ENCODE measurements around the gene SCT.

SCT gene

DNA sequence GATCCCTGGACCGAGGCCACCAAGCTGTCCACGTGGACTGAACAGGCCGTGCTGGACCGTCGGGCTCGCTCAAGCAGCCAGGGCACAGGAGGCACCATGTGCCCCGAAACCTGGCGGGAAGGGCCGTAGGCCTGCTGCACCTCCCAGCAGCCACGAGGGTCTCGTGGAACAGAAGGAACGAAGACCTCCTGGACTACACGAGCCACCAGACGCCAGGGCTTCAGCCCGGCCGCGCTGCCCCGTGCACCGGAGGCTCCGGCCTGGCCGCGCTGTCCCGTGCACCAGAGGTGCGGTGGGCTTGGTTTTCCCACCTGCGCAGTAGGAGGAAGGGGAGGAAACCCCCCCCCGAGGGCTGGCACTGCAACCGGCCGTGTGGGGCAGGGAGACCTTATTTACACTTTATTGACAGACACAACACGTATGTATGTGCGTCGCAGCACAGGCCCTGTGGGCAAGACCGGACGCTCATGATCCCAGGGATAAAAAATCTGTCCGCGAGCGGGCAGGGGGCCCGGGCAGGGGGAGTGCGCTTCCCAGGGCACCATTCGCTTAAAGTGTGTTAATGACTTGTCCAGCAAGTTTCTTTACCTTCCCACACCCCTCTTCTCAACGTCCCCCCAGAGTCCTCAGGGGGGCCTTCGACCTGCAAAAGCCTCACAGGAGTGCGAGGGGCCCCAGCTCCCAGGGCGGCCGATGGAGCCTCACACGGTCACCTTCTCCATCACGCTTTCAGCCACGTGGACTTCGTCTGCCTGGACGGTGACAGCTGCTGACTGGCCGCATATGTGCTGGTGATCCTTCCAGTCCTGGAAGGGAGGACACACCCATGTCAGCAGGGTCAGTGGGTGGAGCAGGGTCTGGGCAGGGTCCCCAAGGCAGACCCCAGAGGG, 17.1 kb upstream of the SCT start:
- in situ Hi-C loops (cut with MboI; ENCODE audit: low sequenced_read_pairs): no loop called here

DNA sequence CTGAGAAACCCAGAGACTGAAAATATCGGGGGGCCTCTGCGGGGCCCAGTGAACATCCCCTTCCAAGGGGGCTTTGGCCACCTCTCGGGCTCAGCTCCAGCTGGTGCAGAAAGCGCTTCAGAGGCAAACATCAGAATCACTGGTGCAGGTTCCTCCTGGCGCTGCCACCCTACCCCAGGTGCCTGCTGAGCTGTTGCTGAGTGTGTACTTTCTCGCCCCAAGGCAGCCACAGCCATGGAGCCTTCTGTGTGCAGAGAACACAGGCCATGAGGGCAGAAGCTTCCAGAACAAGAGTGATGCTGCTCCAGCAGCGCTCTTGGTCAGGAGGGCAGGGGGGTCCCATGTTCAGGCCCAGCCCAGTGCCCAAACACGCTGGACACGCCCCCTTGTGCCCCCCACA, 16.4 kb upstream of the SCT start:
- in situ Hi-C loops (cut with MboI; ENCODE audit: low sequenced_read_pairs): no loop called here

DNA sequence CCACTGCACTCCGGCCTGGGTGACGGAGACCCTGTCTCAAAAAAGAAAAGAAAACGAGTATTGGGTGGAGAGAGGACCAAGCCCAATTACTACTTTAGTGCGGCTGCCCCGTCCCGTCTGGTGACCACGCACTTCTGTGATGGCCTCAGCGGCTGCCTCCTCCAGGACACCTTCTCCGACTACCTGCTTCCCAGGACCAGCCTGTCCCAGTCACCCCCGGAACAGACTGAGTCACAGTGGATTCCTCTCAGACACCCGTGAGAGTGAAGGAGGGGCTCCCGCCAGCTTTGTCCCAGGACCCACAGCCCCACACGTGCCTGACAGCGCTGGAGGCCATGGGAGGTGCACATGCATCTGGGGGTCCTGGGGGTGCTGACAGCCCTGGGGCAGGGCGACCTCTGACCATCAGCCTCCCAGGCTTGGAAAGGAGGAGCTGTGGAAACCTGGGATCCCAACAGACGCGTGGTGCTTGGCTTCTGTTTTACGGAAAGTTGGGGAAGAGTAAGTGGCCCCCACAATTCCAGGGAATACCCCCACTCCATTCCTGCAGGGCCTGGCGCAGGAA, 14.9 kb upstream of the SCT start:
- in situ Hi-C loops (cut with MboI; ENCODE audit: low sequenced_read_pairs): no loop called here

DNA sequence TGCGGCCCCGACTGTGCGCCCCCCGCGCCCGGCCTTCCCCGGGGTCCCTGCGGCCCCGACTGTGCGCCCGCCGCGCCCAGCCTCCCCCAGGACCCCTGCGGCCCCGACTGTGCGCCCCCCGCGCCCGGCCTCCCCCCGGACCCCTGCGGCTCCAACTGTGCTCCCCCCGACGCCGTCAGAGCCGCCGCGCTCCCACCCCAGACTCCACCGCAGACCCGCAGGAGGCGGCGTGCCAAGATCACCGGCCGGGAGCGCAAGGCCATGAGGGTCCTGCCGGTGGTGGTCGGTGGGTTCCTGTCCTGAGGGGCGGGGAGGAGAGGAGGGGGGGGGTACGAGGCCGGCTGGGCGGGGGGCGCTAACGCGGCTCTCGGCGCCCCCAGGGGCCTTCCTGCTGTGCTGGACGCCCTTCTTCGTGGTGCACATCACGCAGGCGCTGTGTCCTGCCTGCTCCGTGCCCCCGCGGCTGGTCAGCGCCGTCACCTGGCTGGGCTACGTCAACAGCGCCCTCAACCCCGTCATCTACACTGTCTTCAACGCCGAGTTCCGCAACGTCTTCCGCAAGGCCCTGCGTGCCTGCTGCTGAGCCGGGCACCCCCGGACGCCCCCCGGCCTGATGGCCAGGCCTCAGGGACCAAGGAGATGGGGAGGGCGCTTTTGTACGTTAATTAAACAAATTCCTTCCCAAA, 13.2 kb upstream of the SCT start:
- in situ Hi-C loops (cut with MboI; ENCODE audit: low sequenced_read_pairs): no loop called here

DNA sequence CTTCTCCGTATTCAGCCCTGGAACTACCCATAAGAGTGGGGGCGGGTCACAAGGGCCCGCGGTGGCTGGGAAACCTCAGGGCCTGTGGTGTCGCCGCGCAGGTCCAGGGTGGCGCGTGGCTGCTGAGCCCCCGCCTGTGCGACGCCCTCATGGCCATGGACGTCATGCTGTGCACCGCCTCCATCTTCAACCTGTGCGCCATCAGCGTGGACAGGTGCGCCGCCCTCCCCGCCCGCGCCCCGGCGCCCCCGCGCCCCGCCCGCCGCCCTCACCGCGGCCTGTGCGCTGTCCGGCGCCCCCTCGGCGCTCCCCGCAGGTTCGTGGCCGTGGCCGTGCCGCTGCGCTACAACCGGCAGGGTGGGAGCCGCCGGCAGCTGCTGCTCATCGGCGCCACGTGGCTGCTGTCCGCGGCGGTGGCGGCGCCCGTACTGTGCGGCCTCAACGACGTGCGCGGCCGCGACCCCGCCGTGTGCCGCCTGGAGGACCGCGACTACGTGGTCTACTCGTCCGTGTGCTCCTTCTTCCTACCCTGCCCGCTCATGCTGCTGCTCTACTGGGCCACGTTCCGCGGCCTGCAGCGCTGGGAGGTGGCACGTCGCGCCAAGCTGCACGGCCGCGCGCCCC, 12.5 kb upstream of the SCT start:
- in situ Hi-C loops (cut with MboI; ENCODE audit: low sequenced_read_pairs): no loop called here

DNA sequence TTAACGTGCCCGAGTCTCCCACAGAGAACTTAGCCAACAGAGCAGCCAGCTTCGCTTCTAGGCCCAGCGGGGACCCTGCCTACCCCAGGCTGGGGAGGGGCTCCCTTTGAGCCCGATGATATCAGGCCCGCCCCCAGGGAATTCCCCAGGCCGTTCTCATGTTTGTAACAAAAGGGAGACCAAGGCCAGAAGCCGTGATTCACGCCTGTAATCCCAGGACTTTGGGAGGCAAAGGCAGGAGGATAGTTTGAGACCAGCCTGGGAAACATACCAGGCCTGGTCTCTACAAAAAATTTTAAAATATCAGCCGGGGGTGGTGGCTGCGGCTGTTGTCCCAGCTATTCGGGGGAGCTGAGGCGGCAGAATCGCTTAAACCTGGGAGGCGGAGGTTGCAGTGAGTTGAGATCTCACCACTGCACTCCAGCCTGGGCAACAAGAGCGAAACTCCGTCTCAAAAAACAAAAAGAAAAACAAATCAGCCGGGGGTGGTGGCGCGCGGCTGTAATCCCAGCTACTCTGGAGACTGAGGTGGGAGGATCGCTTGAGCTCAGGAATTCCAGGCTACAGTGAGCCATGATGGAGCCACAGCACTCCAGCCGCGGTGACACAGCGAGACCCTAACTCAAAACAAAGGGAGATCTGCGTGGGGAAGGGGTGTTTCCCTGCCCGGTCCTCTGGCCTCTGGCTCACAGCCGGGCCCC, 11.8 kb upstream of the SCT start:
- in situ Hi-C loops (cut with MboI; ENCODE audit: low sequenced_read_pairs): no loop called here

DNA sequence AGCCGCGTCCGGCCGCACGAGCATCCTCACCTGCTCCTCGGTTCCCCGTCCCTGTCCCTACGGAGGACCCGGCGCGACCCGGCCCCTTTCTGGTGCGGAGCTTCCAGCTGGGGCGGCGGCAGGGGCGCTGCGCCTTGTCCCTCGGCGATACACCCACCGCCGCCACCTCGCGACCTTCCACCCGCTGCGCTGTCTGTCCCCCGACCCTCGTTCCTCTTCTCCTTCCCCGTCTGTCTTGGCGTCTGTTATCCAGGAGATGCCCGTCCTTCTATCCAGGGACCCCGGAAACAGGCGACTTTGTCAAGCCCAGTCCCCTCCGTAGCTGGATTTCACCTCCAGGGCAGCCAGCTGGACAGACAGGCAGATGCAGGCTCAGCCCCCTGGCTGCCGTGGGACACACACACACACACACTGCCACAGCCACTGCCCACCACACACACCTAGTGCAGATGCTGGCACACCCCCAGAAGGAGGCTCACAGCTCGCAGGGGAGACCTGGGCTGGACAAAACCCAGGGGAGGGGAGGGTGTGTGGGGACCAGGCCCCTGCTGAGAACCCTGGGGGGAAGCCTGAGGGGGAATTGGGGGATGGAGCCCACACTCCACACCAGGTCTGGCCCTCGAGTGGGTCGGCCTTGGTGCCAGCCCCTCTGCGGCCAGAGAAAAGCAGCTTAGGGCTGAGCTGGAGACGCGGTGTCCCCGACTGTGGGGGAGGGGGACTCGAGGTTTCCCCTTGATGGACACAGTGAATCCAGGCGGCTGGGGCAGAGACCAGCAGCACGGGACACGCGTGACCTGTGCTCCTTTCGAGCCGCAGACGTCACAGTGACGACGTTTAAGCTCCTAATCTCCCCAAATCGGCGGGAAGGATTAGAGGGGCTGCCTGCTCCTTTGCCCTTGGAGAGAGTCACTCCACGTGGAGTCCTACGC, 10.9 kb upstream of the SCT start:
- in situ Hi-C loops (cut with MboI; ENCODE audit: low sequenced_read_pairs): no loop called here

DNA sequence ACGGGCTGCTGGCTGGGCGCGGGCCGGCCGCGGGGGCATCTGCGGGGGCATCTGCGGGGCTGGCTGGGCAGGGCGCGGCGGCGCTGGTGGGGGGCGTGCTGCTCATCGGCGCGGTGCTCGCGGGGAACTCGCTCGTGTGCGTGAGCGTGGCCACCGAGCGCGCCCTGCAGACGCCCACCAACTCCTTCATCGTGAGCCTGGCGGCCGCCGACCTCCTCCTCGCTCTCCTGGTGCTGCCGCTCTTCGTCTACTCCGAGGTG, 10.3 kb upstream of the SCT start:
- in situ Hi-C loops (cut with MboI; ENCODE audit: low sequenced_read_pairs): no loop called here

DNA sequence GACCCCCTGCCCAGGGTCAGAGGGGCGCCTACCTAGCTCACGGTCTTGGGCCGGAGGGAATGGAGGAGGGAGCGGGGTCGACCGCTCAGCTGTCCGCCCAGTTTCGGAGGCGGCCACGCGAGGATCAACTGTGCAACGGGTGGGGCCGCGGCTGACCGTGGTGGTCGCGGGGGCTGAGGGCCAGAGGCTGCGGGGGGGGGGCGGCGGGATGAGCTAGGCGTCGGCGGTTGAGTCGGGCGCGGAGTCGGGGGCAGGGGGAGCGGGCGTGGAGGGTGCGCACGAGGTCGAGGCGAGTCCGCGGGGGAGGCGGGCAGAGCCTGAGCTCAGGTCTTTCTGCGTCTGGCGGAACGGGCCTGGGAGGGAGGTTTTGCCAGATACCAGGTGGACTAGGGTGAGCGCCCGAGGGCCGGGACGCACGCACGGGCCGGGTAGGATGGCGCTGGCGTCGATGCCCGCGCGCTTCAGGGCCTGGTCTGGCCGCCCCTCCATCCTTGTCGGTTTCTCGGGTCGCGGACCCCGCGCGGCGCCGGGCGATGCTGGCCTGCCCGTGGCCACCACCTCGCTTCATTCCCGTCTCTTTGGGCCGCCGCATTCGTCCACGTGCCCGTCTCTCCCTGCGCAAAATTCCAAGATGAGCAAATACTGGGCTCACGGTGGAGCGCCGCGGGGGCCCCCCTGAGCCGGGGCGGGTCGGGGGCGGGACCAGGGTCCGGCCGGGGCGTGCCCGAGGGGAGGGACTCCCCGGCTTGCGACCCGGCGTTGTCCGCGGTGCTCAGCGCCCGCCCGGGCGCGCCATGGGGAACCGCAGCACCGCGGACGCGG, 9.7 kb upstream of the SCT start, which contains the start of gene DRD4:
Gene DRD4 (plus strand): TSS at position 759 of the 822 bp plus-strand sequence. CDS start 36 bp downstream, at position 795.
- in situ Hi-C loops (cut with MboI; ENCODE audit: low sequenced_read_pairs): no loop called here

DNA sequence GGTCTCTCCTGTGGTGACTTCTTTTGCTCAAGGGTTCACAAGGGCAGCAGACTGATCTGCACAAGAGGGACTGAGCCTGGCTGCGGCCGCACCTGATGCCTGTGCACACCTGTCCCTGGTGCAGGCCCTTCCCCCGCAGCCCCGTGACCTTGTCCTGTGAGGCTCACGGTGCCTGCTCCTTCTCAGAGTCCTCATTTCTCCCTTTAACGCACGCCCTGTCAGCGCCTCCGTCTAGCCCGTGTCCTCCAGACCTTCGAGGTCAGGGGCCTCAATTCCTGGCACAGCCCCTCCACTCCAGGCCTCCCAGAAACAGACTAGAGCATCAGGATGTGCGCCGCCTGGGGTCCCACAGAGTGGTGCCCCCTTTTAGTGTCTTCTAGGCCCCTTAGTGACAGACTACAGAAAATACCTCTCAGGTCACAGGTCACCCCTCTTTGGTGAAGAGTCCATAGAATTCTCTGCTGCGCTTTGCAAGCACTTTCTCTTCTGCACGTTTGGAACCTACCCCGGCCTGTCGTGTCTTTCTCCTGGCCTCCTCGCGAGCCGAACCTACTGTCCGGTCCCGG, 9.0 kb upstream of the SCT start:
- in situ Hi-C loops (cut with MboI; ENCODE audit: low sequenced_read_pairs): no loop called here

DNA sequence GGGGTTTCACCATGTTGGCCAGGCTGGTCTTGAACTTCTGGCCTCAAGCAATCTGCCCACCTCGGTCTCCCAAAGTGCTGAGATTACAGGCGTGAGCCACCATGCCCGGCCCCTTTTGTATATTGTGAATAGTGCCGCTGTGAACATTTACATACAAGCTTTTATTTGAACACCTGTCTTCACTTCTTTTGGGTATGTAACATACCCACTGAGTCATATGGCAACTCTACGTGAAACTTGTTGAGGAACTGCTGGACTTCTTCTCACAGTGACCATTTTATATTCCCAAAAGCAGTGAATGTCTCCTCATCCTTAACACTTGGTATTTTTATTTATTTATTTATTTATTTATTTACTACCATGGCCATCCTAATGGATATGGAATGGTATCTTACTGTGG, 3.9 kb upstream of the SCT start:
- in situ Hi-C loops (cut with MboI; ENCODE audit: low sequenced_read_pairs): no loop called here

DNA sequence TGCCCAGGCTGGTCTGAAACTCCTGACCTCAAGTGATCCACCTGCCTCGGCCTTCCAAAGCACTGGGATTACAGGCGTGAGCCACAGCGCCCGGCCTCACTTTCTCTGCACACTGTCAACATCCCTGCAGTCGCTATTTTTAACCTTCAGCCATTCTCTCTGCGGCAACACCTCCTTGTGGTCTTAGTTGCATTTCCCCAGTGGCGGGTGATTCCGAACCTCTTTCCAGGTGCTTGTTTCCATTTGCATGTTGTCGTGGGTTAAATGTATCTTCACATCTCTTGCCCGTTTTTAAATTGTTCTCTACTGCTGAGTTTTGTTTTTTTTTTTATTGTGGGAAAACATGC, 2.2 kb upstream of the SCT start:
- in situ Hi-C loops (cut with MboI; ENCODE audit: low sequenced_read_pairs): no loop called here

DNA sequence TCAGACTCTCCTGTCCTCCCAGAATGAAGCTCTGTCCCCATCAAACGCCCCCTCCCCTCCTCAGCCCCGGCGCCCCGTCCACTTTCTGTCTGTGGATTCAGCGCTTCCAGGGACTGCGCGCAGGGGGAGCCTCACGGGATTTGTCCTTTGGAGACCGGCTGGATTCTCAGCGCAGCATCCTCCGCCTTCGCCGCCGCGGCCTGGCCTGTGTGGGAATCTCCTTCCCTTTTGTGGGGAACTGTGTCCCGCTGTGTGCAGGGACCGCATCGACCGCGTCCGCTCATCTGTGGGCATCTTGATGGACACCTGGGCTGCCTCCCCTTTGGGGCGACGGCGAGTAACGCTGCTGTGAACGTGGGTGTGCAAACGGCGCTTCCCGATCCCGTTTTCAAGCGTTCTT, 1.1 kb upstream of the SCT start:
- in situ Hi-C loops (cut with MboI; ENCODE audit: low sequenced_read_pairs): no loop called here

DNA sequence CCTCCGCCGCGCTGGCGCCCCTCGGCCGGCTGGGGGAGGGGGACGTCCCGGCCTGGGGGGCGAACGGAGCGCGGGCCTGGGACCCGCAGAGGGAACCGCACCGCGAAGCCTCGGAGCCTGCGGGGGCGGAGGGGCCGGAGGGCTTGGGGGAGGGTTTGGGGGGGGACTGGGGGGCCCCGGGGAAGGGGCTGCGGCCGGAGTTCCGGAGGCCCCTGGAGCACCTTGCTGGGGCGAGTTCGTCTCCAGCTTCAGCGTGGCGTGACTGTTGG, 261 bp upstream of the SCT start:
- in situ Hi-C loops (cut with MboI; ENCODE audit: low sequenced_read_pairs): no loop called here

DNA sequence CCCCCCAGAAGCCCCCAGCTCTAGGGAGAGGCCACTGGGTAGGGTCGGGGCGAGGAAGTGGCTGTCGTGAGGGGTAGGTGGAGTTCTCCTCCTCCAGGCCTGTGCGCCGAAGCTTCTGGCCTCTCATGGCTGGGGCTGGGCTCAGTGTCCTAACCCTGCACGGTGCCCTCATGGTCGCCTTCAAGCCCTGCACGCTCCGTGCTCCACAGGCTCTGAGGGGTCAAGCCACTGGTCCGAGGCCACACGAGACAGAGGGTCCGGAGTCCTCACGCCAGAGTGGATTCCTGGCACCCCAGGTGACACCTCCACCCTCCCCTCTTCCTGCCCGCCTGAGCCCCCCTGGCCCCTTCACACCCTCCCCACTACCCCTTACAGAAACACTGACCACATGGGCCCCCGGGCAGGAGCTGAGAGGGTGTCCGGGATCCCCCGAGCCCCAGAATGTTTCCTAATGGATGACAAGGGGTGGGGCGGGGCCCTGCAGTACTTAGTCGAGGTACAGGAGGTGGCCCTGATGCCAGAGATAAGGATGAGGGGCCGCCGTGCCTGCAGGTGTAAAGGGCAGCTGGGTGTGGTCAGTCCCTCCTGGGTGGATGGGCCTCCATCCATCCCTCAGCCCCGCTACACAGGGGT, 1.2 kb downstream of the SCT start:
- in situ Hi-C loops (cut with MboI; ENCODE audit: low sequenced_read_pairs): no loop called here

DNA sequence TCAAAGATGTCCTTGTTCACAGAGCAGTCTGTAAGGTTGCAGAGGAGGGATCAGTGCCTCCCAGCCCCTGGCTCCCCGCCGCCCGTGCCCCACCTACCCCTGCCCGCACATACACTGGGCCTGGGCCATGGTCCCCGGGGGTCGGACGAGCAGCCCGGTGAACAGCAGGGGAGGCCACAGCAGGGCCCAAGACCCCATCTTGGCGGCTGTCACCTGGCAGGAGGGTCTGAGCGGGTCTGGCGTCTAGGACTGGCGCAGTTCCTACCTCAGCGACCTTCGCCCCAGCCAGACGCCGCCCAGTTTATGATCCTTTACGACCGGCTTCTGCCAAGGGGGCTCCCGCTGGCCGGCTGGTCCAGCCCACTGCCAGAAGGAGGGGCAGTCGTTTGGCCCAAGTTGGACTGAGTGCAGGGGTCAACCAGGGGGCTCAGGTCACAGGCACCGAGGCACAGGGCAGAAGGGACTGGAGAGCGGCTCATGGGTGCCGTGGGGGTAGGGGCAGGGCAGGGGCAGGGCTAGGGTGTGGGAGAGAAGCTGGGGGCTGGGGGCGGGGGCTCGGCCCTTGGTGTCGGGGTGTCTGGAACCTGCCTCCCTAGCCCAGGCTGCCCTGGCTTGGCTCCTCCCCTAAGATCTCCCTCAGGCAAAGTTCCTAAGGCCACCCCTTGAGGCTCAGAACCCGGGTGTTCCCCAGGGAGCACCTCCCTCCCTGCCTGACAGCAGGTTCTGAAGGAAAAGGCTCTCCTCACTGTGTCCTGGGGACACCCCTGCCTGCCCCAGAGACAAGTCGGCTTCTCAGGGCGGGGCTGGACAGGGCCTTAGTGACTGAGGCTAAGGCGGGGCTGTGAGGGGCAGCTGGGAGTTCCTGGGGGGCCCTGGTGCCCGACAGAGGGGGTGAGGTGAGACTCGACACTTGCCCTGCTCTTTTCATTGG, 2.0 kb downstream of the SCT start, which contains the start of gene CDHR5:
Gene CDHR5 (minus strand): TSS at position 251 of the 931 bp plus-strand sequence. CDS start 53 bp downstream, at position 198.
- in situ Hi-C loops (cut with MboI; ENCODE audit: low sequenced_read_pairs): no loop called here

DNA sequence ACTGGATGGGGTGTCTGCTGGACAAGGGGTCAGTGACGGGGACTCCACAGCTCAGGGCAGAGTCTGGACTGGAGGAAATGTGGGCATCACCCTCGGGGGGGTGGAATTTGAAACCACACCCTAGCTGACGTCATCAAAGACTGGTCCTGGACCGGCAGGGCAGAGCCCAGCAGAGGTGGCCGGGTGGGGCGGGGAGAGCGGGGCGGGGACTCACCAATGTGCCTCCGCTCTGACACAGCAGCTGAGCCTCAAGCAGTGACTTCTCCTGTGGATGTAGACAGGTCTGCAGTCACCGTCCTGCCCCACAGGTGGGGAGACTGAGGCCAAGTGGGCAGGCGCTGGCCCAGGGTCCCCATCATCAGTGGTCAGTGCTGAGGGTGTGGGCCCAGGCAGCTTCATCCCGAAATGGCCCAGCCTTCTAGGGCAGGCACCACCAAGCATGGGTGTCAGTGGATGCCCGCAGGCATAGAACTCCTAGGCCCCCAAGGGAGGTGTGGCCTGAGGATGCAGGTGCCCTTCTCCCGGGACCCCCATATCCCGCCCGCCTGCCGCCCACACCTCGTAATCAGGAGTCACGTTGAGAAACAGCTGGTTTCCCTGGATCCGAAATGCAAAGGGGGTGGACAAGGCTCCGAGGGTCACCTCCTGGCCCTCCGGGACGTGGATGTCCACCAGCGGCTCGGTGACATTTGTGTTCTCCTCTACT, 2.8 kb downstream of the SCT start:
- in situ Hi-C loops (cut with MboI; ENCODE audit: low sequenced_read_pairs): no loop called here
